Body of pancreas (tissue), 4 donors: Measurements from ENCODE around the gene RGMA. TPM values are rescaled to one million over a fixed set of nuclear protein-coding genes. Genes with fewer than 3 reads are reported as not detected.

ENCODE experiments used
- ATAC-seq: fragments of 150-250 bp; one replicate; pipeline ENCODE4 v1.9.1; 2016
- DNase-seq, 4 donors: peaks; one replicate each; pipeline ENCODE4 v3.0.0-alpha.2; 2019
- H3K27ac ChIP-seq, 4 donors: fragments of 200-600 bp; sonication (generic); 1 replicate in 3 of 4; 2 replicates in 1 of 4; pipeline versions ENCODE4 v1.5.1 to v1.6.1; 2016 to 2019; ENCODE audit warnings: mild to moderate bottlenecking in 1 of 4, mixed read lengths in 1 of 4, moderate library complexity in 1 of 4
- H3K27me3 ChIP-seq, 2 donors: fragments of 200-600 bp; sonication (generic); one replicate each; pipeline ENCODE4 v1.6.0; 2016; ENCODE audit warnings: mild to moderate bottlenecking in 1 of 2
- H3K36me3 ChIP-seq, 2 donors: fragments of 200-600 bp; sonication (generic); replicated peaks in 1 of 2; 2 replicates each; pipeline ENCODE4 v1.5.1; 2016; ENCODE audit warnings: low read depth in 2 of 2; ENCODE audit not compliant: insufficient read depth in 1 of 2
- H3K4me1 ChIP-seq: fragments of 200-600 bp; sonication (generic); one replicate; pipeline ENCODE4 v1.6.0; 2016
- H3K4me3 ChIP-seq, 2 donors: fragments of 200-600 bp; sonication (generic); 1 replicate in 1 of 2; 2 replicates in 1 of 2; pipeline ENCODE4 v1.5.1; 2016 to 2019
- H3K9me3 ChIP-seq, 3 donors: fragments of 200-600 bp; sonication (generic); 1 replicate in 2 of 3; 2 replicates in 1 of 3; pipeline ENCODE4 v1.5.1; 2016
- CTCF ChIP-seq, 7 experiments: fragments of 450-650 bp in 4 of 7; fragments of 200-600 bp in 3 of 7; sonication (generic) in 3 of 7; IDR thresholded peaks; one replicate each; pipeline ENCODE4 v1.5.1; 2016 to 2019; ENCODE audit warnings: antibody characterized with exemption in 7 of 7
- POLR2A ChIP-seq, 3 donors: fragments of 450-650 bp; IDR thresholded peaks; one replicate each; pipeline ENCODE4 v1.6.1; 2016; ENCODE audit warnings: antibody characterized with exemption in 3 of 3, mild to moderate bottlenecking in 2 of 3
- WGBS, 2 donors: methylation state at CpG; one replicate each; pipeline ENCODE4 v1.1.5; 2017; 5-methylcytosine and 5-hydroxymethylcytosine counted together
- intact Hi-C: fragments of 100-400 bp; cut with DNase I; formaldehyde crosslinking; loops from one replicate; pipeline ENCODE4 v1.15.1; 2023
- total RNA-seq, 2 donors: library from RNA; depleted of rRNA; stranded (reverse); fragments of >200 nt; gene quantifications; one replicate each; pipeline ENCODE4 v1.1.0, GENCODE V29; 2016

RGMA gene
- total RNA-seq, 2 donors from 2014 or later: 8.8 to 9.2 TPM

- no peak for ATAC-seq
- Histone ChIP-seq H3K27ac (no peak overlapping the region), H3K4me3 (no peak overlapping the region), H3K27me3 (no peaks in the 10 kb centered on the region), H3K36me3 (no peaks in the 10 kb centered on the region), H3K4me1 (no peaks in the 10 kb centered on the region), H3K9me3 (no peaks in the 10 kb centered on the region)
- no peak for DNase-seq
- intact Hi-C loops: no loop called here
- no peak for TF ChIP-seq POLR2A (IDR thresholded peaks at IDR 0.05)
- no peak for TF ChIP-seq CTCF (IDR thresholded peaks at IDR 0.05)
- 66 to 76% methylated on average over 5 to 7 of the region's 7 CpGs for whole genome bisulfite sequencing, 2 donors
These were observed 13.2 kb upstream of the RGMA start for GRCh38 chr15:93102211-93102610.

- Histone ChIP-seq H3K27ac (no peak overlapping the region), H3K9me3 (no peaks in the 10 kb centered on the region), H3K4me3 (no peak overlapping the region), H3K36me3 (no peaks in the 10 kb centered on the region), H3K4me1 (peaks cover 6% of the 10 kb centered on the region), H3K27me3 (no peaks in the 10 kb centered on the region)
- DNase-seq (no peak), ATAC-seq (no peak)
- TF ChIP-seq POLR2A (IDR thresholded peaks at IDR 0.05) (no peak), CTCF (IDR thresholded peaks at IDR 0.05) (no peak)
- 78 to 80% methylated on average over 6 of the region's 6 CpGs for WGBS, 2 donors
- intact Hi-C loops: no loop called here
These were observed 4.8 kb upstream of the RGMA start for GRCh38 chr15:93093765-93094164.

- Histone ChIP-seq H3K4me1 (peaks cover 27% of the 10 kb centered on the region), H3K27me3 (no peaks in the 10 kb centered on the region), H3K9me3 (no peaks in the 10 kb centered on the region), H3K36me3 (no peaks in the 10 kb centered on the region), H3K27ac (no peak overlapping the region), H3K4me3 (no peak overlapping the region)
- no peak for DNase-seq
- WGBS, 2 donors: 80 to 81% methylated on average over 11 of the region's 11 CpGs
- ATAC-seq: no peak
- no peak for TF ChIP-seq CTCF (IDR thresholded peaks at IDR 0.05)
- intact Hi-C loops: no loop called here
These were observed 2.5 kb upstream of the RGMA start for GRCh38 chr15:93091465-93091864.

- H3K27ac ChIP-seq: peak overlapping the region in 2 of 4 donors; percentile 4 to 16
- H3K4me1 ChIP-seq: peaks cover 31% of the 10 kb centered on the region
- DNase-seq (peak in 2 of 4 donors; percentile 19 to 22), ATAC-seq (no peak)
- TF ChIP-seq CTCF (IDR thresholded peaks at IDR 0.05): no peak
- no peak for TF ChIP-seq POLR2A (IDR thresholded peaks at IDR 0.05)
- 15 to 24% methylated on average over 14 to 29 of the region's 29 CpGs for WGBS, 2 donors
- no peak overlapping the region for H3K4me3 ChIP-seq
- no peaks in the 10 kb centered on the region for H3K9me3 ChIP-seq
- intact Hi-C loops: no loop called here
- no peaks in the 10 kb centered on the region for H3K36me3 ChIP-seq
- no peaks in the 10 kb centered on the region for H3K27me3 ChIP-seq
These were observed 805 bp upstream of the RGMA start for GRCh38 chr15:93089727-93090305.
